Activated CD8-positive, alpha-beta memory T cell treated with anti-CD3 and anti-CD28 coated beads, Interleukin-2, amount 50 U/mL, for 24 hours (primary cell): ENCODE measurements around the gene MEIKIN.
"Not testable (repeated sequence)": the region's sequence is repeated elsewhere in the genome, so short reads cannot be mapped to it uniquely, and the experiment has no call there.

Experiments
- DNase-seq: peaks from one replicate; pipeline ENCODE4 v3.0.0-alpha.2; 2020; ENCODE audit errors: extremely low read depth

The MEIKIN gene

GRCh38 chr5:131906668-131907067, 38.8 kb downstream of the MEIKIN start:
- DNase-seq = no peak

GRCh38 chr5:131902266-131902665, 43.2 kb downstream of the MEIKIN start:
- DNase-seq = not testable (repeated sequence)

- DNase-seq = no peak
Observed at GRCh38 chr5:131899686-131900085, 45.8 kb downstream of the MEIKIN start.

- no peak for DNase-seq
Observed at GRCh38 chr5:131883984-131884383, 61.5 kb downstream of the MEIKIN start.

- DNase-seq = no peak
Observed at GRCh38 chr5:131879705-131880104, 65.8 kb downstream of the MEIKIN start.

GRCh38 chr5:131877873-131878272, 67.6 kb downstream of the MEIKIN start:
- DNase-seq = no peak

- not testable (repeated sequence) for DNase-seq
Observed at GRCh38 chr5:131871251-131871650, 74.2 kb downstream of the MEIKIN start.

GRCh38 chr5:131867524-131867923, 77.9 kb downstream of the MEIKIN start:
- DNase-seq = no peak

- DNase-seq = no peak
Observed at GRCh38 chr5:131863700-131864099, 81.8 kb downstream of the MEIKIN start.

- no peak for DNase-seq
Observed at GRCh38 chr5:131857388-131857787, 88.1 kb downstream of the MEIKIN start.

- no peak for DNase-seq
Observed at GRCh38 chr5:131855452-131855851, 90.0 kb downstream of the MEIKIN start.

GRCh38 chr5:131854134-131854533, 91.3 kb downstream of the MEIKIN start:
- no peak for DNase-seq

- DNase-seq = no peak
Observed at GRCh38 chr5:131848662-131849061, 96.8 kb downstream of the MEIKIN start.

- no peak for DNase-seq
Observed at GRCh38 chr5:131846536-131846935, 98.9 kb downstream of the MEIKIN start.

GRCh38 chr5:131845828-131846227, 99.6 kb downstream of the MEIKIN start:
- no peak for DNase-seq

- not testable (repeated sequence) for DNase-seq
Observed at GRCh38 chr5:131842971-131843370, 102.5 kb downstream of the MEIKIN start.

GRCh38 chr5:131832702-131833101, 112.8 kb downstream of the MEIKIN start:
- not testable (repeated sequence) for DNase-seq

- DNase-seq = no peak
Observed at GRCh38 chr5:131825404-131826013, 120.0 kb downstream of the MEIKIN start.

- DNase-seq = no peak
Observed at GRCh38 chr5:131824631-131825030, 120.8 kb downstream of the MEIKIN start.

GRCh38 chr5:131821221-131821620, 124.2 kb downstream of the MEIKIN start:
- DNase-seq = no peak

GRCh38 chr5:131818001-131818724, 127.3 kb downstream of the MEIKIN start:
- no peak for DNase-seq

GRCh38 chr5:131814990-131815389, 130.5 kb downstream of the MEIKIN start:
- no peak for DNase-seq

GRCh38 chr5:131812371-131813160, 132.9 kb downstream of the MEIKIN start:
- no peak for DNase-seq
